ENCODE data around the gene TVP23C. TPM values are rescaled to one million over a fixed set of nuclear protein-coding genes. Genes with fewer than 3 reads are reported as not detected.

TVP23C gene
- polyA plus RNA-seq, 12 donors, result 5.0 to 15.6 (median 8.0) TPM; not detected in 2

DNA sequence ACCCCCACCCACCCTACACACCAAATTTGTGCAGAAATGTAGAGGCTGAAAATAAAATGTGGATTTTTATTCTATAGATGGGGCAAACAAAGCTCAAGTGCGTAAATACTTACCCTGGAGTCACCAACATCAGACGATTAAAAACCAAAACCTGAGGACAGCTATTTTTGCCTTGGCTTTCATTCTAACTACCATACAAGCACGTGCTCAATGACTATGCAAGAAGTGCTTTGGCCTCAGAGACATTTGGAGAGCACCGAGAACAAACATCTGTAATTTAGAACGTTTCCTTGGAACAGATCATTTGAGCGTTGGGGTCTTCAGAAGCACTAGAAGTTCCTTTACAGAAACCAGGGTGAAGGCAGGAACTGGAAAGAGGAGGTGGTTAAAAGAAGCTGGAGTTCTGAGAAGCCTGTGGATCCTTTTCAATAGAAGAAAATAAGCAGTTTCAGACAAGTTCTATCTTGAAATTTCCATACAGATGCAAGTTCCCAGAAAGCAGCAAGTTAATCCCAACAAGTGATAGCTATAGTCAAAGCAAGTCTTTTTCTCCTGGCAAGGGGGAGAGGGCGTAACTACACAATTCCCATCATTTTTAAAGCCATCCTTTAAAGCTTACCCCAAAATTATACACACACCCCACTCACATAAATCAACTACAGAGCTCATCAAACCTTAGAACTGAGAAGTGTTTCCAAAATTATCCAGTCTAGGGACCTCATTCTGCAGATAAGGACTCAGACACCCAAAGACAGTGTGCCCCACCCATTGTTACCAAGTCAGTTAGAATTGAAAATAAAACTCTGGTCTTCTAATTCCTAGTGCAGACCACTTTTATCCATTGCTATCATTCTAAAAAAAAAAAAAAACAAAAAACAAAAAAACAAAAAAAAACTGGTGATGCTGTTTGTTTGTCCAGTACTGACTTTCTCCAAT lies 66.3 kb downstream of the TVP23C start:
- DNase-seq, result no peak

DNA sequence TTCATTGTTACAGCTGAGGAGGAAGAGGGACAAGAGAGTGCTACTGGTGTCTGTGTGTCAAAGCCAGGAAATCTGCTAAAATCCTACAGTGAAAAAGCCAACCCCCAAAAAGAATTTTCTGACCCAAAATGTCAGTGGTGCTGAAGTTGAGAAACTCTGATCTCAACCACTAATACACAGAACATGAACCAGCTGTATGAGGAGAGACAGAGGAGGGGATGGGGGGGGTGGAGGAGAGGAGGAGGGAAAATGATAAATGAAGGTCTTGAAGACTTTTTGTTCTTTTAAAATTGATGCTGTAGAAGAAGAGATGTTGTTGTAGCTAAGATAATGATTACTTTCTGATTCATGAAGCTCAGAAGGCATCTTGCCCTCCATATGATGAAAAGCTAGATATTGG lies 68.5 kb downstream of the TVP23C start:
- no peak for DNase-seq

DNA sequence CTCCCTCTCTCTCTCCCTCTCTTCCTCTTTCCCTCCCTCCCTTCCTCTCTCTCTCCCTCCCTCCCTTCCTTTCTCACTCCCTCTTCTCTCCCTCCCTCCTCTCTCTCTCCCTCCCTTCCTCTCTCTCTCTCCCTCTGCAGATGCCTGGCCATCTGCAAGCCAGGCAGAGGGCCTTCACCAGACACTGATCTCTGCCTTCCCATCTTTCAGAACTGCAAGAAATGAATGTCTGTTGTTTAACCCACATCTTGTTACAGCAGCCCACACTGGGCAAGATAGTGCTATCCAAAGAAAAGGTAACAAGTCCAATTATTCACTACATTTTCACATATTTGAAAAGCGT lies 69.6 kb downstream of the TVP23C start:
- DNase-seq, result no peak

DNA sequence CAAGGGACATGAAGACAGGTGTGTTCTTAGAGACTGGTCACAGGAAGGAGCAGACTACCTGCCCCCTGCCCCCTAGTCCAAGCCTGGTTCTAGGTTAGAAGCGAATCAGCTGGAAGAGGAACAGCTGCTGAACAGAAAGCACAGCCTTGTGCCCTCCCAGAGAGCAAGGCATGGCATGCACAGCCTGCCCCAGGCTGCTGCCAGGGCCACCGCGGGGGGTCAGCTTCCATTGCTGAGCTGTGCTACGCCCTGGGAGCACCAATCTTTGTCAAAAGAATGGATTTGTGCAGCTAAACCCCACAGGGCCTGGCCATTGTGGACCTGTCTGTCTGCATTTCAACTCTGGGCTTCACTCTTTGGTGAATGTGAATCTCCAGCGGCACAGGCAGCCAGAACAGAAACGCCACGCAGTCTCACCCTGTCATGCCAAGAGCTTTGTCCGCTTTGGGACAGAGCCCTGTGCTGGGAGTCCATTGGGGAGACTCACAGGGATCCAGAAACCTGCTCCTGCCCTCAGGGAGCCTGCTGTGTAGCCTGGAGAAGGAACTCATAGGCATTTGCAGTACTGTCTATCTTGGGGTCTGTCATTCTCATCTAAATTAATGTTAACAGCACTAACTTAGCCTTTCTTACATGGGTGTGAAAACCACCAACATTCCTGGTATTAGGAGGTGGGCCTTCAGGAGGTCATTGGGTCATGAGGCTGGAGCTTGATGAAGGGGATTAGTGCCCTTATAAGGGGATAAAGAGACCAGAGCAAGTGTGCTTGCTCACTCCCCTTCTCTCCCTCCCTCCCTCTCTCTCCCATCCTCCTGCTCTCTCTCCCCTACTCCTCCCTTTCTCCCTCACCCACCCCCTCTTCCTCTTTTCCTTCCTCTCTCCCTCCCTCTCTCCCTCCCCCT lies 70.2 kb downstream of the TVP23C start:
- no peak for DNase-seq

DNA sequence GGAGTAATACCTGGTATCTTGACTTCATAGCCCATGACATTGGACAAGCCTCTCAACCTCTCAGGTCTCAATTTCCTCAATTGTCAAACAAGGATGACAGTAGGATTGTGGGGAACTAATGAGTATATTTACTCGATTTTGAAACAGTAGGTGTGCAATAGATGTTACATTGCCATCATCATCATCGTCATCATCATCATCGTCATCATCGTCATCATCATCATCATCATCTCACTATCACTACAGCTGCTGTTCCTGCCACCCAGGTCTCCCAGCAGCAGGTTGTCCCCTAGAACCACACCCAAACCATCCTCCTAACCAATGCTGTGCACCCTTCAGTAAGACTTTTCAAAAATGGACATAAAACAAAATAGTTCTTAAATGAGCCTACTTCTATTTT lies 71.1 kb downstream of the TVP23C start:
- no peak for DNase-seq

DNA sequence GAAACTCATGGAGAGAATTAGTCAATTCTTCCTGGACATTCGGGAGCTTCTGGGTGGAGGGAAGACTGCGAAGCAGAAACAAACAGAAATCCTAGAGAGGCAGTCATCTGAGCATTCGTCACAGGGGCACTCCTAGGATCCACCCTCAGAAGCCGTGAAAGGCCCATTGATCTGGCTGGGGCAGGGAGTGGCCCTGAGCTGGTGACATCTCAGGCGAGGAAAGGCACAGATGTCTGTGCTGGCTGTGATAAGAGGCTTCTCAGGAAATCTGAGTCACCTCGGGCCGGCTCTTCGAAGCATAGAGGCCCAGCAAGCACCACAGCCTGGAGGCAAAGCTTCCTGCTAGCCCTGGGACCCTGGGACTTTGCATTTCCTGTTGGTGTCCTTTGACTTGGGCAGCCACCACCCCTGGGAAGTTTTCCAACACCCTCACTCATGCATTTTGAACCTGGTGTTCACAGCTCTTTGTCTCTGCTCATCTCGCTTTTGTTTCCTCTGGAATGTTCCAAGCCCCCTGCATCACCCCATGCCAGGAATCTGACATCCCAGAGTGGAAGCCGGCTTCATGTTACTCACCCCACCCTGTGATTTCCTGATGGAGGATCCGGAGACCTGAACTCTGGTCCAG lies 72.5 kb downstream of the TVP23C start:
- DNase-seq, result peak; percentile 45

DNA sequence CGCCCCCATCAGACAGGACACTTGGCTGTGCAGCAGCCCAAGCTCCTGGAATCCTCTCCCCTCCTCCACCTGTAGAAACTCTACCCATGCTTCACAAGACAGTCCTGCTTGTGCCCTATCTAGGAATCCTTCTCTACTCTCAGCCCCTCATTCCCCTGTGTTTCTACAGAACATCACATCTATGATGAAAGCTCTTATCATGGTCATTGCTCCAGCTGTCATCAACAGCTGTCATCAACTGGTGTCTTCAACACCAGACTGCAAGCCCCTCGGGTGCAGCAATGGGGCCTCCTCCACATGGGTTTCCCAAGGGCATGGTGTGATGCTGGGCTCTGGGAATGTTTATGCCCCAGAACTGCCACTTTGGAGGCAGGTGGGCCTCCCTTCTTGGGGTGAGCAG lies 74.7 kb downstream of the TVP23C start:
- DNase-seq, result no peak

DNA sequence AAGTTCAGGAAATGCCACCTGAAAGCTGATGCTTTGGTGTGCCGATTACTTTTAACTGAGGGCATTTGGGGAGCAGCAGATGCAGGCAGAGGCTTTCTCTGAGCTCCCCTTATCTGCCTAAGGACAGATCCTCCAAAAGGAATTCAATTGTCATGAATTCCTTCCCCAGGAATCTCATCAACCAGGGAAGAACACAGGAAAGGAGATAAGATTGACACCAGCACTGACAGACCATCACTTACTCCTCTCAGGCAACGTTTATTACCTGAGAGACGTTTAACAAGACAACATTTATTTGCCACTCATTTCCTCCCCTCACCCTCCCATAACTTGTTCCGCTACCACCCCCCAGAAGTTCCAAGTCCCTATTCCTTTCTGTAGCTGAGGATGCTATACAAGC lies 78.2 kb downstream of the TVP23C start:
- DNase-seq, result no peak

DNA sequence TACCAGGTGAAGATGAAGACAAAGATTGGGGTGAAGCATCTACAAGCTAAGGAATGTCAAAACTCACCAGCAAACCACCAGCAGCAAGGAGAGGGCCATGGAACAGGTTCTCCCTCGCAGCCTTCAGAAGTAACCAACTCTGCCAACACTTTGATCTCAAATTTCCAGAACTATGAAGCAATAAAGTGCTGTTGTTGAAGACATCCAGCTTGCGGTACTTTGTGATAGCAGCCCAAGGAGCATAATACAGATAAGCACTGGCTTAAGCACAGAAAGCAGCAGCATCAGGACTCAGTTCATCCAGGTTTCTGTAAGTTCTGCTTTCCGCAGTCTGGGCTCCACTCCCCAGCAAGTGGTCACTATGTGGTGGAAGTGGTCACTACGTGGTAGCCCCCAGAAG lies 79.9 kb downstream of the TVP23C start:
- DNase-seq, result no peak

DNA sequence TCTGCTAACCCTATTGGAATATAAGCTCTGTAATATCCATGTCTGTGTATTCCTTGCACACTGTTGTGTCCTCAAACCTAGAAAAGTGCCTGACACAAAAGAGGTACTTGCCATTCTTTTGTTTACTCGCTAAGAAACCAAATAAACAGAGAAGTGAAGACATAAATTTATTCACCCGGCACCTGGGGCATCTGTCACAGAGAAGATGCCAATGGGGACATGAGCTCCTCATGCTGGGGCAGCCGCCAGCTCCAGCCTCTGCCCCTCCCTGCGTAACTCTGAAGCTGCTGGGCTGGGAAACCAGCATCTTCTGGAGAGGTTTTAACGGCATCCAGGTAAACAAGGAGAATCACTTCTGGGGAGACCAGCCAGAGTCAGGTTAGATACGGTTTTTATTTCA lies 80.8 kb downstream of the TVP23C start:
- no peak for DNase-seq

DNA sequence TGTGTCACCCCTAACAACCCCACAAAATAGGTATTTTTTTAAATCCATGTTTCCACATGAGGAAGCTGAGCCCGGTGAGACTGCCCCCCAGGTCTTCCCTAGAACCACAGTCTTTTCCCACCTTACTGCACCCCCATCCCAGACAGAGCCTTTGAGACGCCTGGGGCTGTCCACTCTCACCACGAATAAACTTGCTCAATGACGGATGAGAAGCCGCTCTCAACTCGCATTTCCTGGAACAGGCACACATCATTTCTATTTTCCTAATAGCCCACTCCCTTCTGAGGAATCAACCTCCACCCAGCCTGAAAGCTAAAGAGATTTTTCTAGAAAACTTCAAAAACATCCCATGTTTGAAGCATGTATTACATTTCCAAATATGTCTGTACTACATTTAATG lies 81.8 kb downstream of the TVP23C start:
- no peak for DNase-seq

DNA sequence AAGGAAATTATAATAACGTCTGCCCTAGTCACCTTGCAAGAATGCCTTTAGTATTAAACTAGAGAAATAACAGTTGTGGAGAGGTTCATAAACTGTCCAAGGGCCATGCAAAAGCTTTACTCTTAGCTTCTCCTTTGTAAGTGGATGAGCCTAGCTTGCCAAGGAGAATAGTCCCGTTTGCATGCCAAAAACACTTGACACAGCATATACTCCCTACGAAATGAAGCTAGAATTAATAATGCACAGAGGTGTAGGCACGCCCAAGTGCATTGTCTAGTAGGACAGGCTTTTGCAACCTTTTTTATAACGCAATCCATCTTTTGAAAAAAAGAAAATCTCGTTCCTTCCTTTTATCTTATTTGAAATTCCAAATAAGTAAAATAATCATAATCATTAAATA lies 83.1 kb downstream of the TVP23C start:
- DNase-seq, result no peak

DNA sequence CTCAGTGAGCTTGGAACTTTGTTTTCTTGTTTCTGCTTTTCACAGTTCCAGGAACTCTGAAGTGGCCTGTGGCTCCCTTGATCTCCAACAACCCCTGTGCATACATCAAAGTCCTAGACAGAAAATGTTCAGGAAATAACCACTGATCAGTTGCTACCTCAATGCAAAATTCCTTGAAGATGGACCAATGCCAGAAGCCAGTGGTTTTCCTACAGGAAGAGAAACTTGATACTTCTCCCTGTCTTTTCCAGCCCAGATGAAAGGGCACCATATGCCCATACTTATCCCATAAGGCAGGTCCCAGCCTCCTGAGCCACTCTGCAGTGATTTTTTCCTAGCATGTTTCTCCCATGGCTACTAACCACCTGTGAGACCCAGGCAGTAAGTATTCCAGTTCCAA lies 83.6 kb downstream of the TVP23C start:
- DNase-seq, result no peak

DNA sequence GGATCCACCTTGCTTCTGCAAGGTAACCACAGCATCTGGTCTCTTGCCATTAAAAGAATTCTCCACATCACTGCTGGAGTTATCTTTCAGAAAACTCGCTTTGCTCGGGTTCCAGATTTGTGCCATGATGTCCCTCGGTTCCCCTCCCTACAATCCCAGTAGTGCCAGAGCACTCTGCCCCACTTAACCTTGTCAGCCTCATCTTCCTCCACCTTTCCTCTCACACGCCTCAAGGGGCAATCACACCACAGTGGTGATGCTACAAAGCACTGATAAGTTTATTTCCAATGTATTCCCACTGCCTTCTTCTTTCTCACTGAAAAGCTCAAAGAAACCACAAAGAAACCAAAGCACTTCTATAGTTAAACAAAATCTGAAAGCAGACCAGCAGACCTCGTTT lies 84.4 kb downstream of the TVP23C start:
- no peak for DNase-seq

DNA sequence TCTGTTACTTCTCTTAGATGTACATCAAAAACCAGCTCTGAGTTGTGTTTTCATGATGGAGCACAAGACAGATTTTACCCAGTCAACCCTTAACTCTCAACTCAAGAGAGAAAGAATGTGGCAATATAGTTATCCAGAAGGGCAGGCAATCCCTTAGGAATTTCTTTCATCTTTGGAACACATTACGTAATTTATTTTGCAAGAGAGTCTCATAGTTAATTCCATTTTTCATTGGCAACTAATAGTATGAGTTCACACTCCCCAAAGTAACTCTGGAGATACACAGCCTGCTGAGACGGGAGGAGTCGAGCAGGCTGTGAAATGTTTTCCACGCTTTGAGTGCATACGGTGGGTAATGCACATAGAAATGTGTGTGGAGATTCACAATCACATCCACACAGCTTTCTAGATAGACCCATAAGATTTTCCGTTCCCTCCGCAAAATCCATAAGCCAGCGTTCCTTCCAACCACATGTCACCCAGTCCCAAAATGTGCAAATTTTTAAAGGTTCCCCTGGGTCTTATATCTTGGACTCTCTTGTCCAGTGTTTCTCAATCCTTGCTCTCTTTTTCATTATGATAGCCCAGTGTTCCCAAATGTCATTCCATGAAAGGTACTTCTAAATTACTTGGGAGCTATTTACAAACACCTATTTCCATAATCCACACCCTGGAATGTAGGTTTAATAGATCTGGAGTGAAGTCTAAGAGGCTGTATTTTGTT lies 87.5 kb downstream of the TVP23C start:
- no peak for DNase-seq

DNA sequence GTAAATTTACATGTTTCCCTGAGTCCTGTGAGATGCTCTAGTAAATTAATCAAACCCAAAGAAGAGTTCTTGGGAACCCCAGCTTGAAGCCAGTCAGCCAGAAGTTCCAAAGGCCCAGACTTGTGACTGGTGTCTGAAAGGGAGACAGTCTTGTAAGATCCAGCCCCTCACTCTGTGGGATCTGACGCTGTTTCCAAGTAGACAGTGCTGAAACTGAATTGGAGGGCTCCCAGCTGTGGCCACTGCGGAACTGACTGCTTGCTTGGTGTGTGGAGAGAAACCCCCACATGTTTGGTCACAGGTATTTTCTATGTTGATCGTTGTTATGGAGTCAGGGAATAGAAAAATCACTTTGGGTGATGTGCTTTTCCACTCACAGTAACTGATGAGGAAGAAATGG lies 90.4 kb downstream of the TVP23C start:
- DNase-seq, result no peak

DNA sequence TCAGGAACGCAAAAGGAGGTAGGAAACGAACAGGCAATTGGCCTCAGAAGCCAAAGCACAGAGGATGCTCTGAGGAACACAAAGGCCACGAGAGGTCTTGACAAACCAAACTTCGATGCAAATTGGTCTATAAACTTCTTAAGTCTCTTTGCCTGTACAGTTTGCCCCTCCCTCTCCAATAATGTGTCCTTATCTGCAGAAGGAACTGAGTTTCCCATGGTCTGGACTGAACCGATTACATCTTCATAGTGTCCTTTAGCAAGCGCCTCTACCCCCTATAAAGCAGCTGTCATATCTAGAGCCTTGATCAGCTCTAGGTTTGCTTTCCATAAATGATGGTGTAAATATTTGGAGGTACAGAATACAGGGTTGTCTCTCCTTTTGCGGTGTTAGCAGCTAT lies 92.7 kb downstream of the TVP23C start:
- no peak for DNase-seq

DNA sequence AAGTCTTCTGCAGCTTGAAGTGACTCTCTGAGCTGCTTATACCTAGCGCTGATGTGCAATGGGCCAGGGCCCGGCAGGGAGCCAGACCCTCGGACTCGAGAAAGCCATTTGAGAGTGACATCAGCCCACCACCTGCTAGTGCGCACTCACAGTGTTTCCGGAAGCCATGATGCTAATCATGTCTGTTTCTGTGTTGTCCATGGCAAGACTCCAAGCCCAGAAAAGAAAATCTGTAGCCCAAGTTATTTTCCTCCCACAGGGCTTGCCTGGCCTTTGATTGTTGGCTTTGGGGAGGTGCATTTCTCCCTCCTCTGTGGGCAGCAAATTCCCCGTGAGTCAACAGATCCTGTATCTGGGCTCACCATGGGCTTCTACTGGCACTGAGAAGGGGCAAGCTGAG lies 94.0 kb downstream of the TVP23C start:
- peak; percentile 25 for DNase-seq

DNA sequence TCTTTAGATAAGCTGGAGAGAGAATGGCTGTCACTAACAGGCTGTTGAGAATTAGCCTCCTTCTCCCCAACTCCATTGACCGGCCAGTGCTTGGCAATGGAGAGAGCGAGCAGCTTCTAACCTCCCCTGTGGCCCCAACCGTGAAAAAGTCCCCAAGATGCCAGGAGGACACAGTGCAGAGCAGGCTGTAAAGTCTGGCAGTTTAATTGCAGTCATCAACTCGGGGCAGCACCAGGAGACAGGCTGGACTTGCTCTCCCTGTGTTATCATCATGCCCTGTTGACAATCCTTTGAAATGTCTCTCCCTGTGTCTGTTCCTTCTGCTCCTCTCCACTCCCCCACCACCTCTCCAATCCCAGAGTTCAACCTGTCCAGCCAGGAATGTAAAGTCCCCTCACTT lies 95.2 kb downstream of the TVP23C start:
- DNase-seq, result no peak

DNA sequence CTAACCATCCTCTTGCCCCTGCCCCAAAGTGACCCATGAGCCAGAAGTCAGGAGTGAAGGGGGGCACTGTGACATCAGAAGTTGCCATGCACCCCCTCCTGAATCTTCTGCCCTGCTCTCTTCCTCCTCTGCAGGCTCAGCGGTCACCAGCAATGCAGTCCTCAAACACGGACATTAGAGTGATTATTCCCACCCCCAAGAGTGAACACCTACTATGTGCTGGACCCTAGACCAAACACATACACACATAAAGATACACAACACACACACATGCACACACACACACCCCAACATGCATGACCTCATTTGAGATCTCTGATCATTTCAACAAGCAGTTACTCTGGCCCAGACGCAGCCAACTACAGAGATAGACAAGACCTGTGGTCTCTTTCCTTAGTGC lies 95.7 kb downstream of the TVP23C start, which contains the start of gene CDRT4:
TSS of gene CDRT4 (minus strand) at position 30 of the 400 bp plus-strand sequence. CDS start 27,383 bp downstream, outside the sequence.
- DNase-seq, result no peak

DNA sequence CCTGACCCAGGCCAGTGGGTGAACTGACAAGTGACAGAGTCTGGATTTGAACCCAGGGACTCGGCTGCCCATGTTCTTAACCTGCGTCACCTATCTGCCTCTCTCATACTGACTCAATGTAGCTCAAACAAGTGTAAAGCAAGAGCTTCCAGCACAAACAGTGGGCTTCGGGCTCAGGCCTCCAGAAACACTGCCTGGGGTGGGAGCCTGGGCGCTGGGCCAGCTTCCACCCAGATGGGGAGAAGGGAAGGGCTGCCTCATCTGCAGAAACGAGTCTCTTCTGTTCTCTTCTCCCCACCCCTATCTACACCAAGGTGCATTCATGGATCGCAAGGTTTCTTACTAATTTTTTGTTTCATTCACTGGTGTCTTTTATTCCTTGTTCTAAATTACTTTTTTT lies 97.2 kb downstream of the TVP23C start:
- DNase-seq, result no peak

Measured in muscle of arm (tissue), 12 donors.